Stimulated activated CD4-positive, alpha-beta T cell treated with anti-CD3 and anti-CD28 coated beads, Interleukin-1b, Interleukin-23, amount 100 ng/mL, for 1 hour (primary cell): ENCODE results near the gene FCRLB.
"Not testable (repeated sequence)": the region's sequence is repeated elsewhere in the genome, so short reads cannot be mapped to it uniquely, and the experiment has no call there.

Experiments used
- DNase-seq, 2 donors: peaks; one replicate each; pipeline ENCODE4 v3.0.0-alpha.2; 2020; ENCODE audit warnings: low read depth in 2 of 2

FCRLB gene

GRCh38 chr1:161739865-161740566 is 18.7 kb downstream of the FCRLB start:
- no peak for DNase-seq

DNA sequence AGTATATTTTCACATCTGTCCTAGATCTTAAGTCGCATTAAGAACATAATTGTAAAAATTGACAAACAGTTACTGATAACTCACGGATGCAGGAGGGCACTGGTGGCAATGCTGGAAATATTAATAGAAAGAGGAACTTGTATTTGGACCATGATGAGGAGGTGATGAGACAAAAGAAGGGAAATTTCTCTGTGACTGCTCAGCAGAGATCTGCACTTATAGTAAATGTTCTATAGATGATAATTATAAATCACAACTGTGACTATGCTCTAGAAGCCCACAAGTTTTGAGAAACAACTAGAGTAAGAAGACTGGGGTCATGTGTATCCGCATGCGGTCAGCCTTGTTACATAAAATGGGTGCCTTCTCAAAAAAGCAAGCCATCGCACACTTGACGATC is 19.6 kb downstream of the FCRLB start:
- DNase-seq: no peak

- no peak for DNase-seq
Measured at GRCh38 chr1:161743231-161743630, 21.9 kb downstream of the FCRLB start.

- DNase-seq: no peak
Measured at GRCh38 chr1:161747801-161748200, 26.5 kb downstream of the FCRLB start.

- DNase-seq: peak; percentile 59 to 67
Measured at GRCh38 chr1:161749509-161750407, 28.4 kb downstream of the FCRLB start, which contains the start of gene DUSP12. DUSP12 (plus strand) TSS chr1:161749786; CDS start chr1:161749802, 16 bp downstream.

GRCh38 chr1:161763522-161764098 is 42.3 kb downstream of the FCRLB start:
- DNase-seq: no peak

GRCh38 chr1:161766102-161766981 is 45.0 kb downstream of the FCRLB start, which contains the start of gene ATF6:
ATF6 (plus strand) TSS chr1:161766320; CDS start chr1:161766361, 41 bp downstream.
- peak; percentile 39 to 54 for DNase-seq

- no peak for DNase-seq
Measured at GRCh38 chr1:161768461-161768860, 47.1 kb downstream of the FCRLB start.

- no peak for DNase-seq
Measured at GRCh38 chr1:161768986-161769672, 47.8 kb downstream of the FCRLB start.

- not testable (repeated sequence) for DNase-seq
Measured at GRCh38 chr1:161769673-161770045, 48.3 kb downstream of the FCRLB start.

DNA sequence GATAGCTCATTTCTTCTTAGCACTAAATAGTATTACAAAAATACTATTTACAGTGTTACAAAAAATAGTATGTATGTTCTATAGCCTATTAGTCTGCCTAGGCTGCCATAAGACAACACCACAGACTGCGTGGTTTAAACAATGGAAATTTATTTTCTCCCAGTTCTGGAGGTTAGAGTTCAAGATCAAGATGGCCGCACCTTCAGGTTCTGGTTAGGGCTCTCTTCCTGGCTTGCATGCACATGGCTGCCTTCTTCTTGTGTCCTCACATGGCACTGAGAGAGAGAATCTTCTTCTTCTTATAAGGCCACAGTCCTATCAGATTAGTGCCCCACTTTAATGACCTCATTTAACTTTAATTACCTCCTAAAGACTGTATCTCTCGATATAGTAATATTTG is 48.9 kb downstream of the FCRLB start:
- DNase-seq: no peak

- DNase-seq: no peak
Measured at GRCh38 chr1:161771161-161771560, 49.8 kb downstream of the FCRLB start.

GRCh38 chr1:161771973-161772372 is 50.6 kb downstream of the FCRLB start:
- no peak for DNase-seq

- no peak for DNase-seq
Measured at GRCh38 chr1:161772397-161772796, 51.1 kb downstream of the FCRLB start.

GRCh38 chr1:161773791-161774190 is 52.4 kb downstream of the FCRLB start:
- DNase-seq: no peak

DNA sequence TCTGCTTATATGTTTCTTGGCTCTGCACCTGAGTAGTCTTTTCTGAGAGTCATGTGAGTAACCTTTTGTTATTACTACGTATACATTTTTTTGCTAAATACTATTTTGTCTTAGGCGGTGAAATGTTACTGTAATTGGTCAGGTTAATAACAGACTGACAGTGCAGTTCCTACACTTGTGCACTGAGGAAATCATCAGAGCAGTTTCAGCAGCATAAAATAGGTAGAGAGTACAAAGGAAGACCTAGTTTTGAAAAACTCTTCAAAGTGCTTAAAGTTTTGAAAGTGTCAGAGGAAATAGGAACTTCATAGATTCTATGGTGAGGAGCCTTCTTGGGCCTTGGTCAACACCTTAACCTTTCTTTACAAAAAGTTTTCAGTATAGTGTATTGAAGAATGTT is 55.9 kb downstream of the FCRLB start:
- no peak for DNase-seq
